ENCODE data around the gene C1QTNF3. TPM values are rescaled to one million over a fixed set of nuclear protein-coding genes. Genes with fewer than 3 reads are reported as not detected.
A peak's percentile ranks its signal among the peaks of the same experiment; 100 is the strongest.

Gene C1QTNF3
- total and polyA plus RNA-seq, 7 donors: 0.46 to 32.8 (median 13.3) TPM

- Histone ChIP-seq H3K4me1 (peaks cover 0 to 34% (median 19%) of the 10 kb centered on the region in 4 donors), H3K4me3 (no peak overlapping the region), H3K36me3 (no peaks in the 10 kb centered on the region), H3K27ac (peak overlapping the region in 2 of 4 donors; percentile 14 to 15), H3K27me3 (no peaks in the 10 kb centered on the region), H3K9me3 (no peaks in the 10 kb centered on the region)
- intact Hi-C loops (cut with DNase I): no loop called here
- DNase-seq: no peak
- 52 to 64% methylated on average over 5 of the region's 5 CpGs for WGBS, 2 donors
- TF ChIP-seq EP300 (IDR thresholded peaks at IDR 0.05) (no peak), POLR2AphosphoS5 (IDR thresholded peaks at IDR 0.05) (peak in 2 of 4 donors; percentile 14 to 21)
These were observed 67.2 kb downstream of the C1QTNF3 start for GRCh38 chr5:33975852-33976251.

- TF ChIP-seq POLR2AphosphoS5 (IDR thresholded peaks at IDR 0.05) (no peak), POLR2A (IDR thresholded peaks at IDR 0.05) (no peak), EP300 (IDR thresholded peaks at IDR 0.05) (no peak), CTCF (IDR thresholded peaks at IDR 0.05) (no peak)
- Histone ChIP-seq H3K4me1 (peaks cover 0 to 34% (median 19%) of the 10 kb centered on the region in 4 donors), H3K9me3 (no peaks in the 10 kb centered on the region), H3K27me3 (no peaks in the 10 kb centered on the region), H3K36me3 (no peaks in the 10 kb centered on the region), H3K4me3 (no peak overlapping the region), H3K27ac (no peak overlapping the region)
- intact Hi-C loops (cut with DNase I): no loop called here
- DNase-seq: no peak
- 64 to 83% methylated on average over 2 of the region's 2 CpGs for WGBS, 2 donors
These were observed 69.7 kb downstream of the C1QTNF3 start for GRCh38 chr5:33973271-33973670.

- Histone ChIP-seq H3K4me1 (peaks cover 0 to 8% (median 0%) of the 10 kb centered on the region in 4 donors), H3K27ac (no peak overlapping the region), H3K4me3 (no peak overlapping the region), H3K36me3 (no peaks in the 10 kb centered on the region), H3K27me3 (no peaks in the 10 kb centered on the region), H3K9me3 (no peaks in the 10 kb centered on the region)
- no peak for DNase-seq
- TF ChIP-seq POLR2AphosphoS5 (IDR thresholded peaks at IDR 0.05): no peak
- peak in 3 of 4 experiments; percentile 21 to 60 (median 45) for TF ChIP-seq CTCF (IDR thresholded peaks at IDR 0.05)
- TF ChIP-seq EP300 (IDR thresholded peaks at IDR 0.05): no peak
- intact Hi-C loops (cut with DNase I): no loop called here
- WGBS, 2 donors: 48 to 56% methylated on average over 10 of the region's 10 CpGs
These were observed 73.2 kb downstream of the C1QTNF3 start for GRCh38 chr5:33969572-33970452.

- 23 to 67% methylated on average over 3 of the region's 3 CpGs for WGBS, 2 donors
- intact Hi-C loops (cut with DNase I): no loop called here
- Histone ChIP-seq H3K27me3 (no peaks in the 10 kb centered on the region), H3K4me3 (no peak overlapping the region), H3K9me3 (no peaks in the 10 kb centered on the region), H3K4me1 (no peaks in the 10 kb centered on the region), H3K36me3 (no peaks in the 10 kb centered on the region), H3K27ac (no peak overlapping the region)
- no peak for DNase-seq
- TF ChIP-seq POLR2A (IDR thresholded peaks at IDR 0.05) (no peak), CTCF (IDR thresholded peaks at IDR 0.05) (no peak), POLR2AphosphoS5 (IDR thresholded peaks at IDR 0.05) (no peak), EP300 (IDR thresholded peaks at IDR 0.05) (no peak)
These were observed 74.6 kb downstream of the C1QTNF3 start for GRCh38 chr5:33968211-33969005.

Small RNA genes lying within 50 kb of the gene (small RNA-seq; reads per million reads assigned to genes)
- gene AC139783.1: 0 reads per million in 3 donors

Other genes with a start within 250 kb of the C1QTNF3 start
- 1 to 10 TPM; 1.8 to 5.4 (median 4.0) TPM for gene ADAMTS12, start 151.2 kb downstream of the C1QTNF3 start, total RNA-seq
- gene ADAMTS12, start 151.2 kb downstream of the C1QTNF3 start, polyA plus RNA-seq: 1 to 10 TPM in 1 of 3 donors, under 1 TPM in 1, not detected in 1; 0.42 to 1.2 TPM
- gene RXFP3, start 106.8 kb downstream of the C1QTNF3 start, total RNA-seq: not detected
- gene RXFP3, start 106.8 kb downstream of the C1QTNF3 start, polyA plus RNA-seq: not detected
- gene SLC45A2, start 58.5 kb downstream of the C1QTNF3 start, total RNA-seq: under 1 TPM in 1 of 4 donors, not detected in 3; 0.27 TPM
- gene SLC45A2, start 58.5 kb downstream of the C1QTNF3 start, polyA plus RNA-seq: under 1 TPM in 1 of 3 donors, not detected in 2; 0.03 TPM
- gene AMACR, start 35.2 kb downstream of the C1QTNF3 start, total RNA-seq: 10 to 100 TPM in 2 of 4 donors, 1 to 10 TPM in 2; 5.3 to 11.4 (median 9.3) TPM
- gene AMACR, start 35.2 kb downstream of the C1QTNF3 start, polyA plus RNA-seq: 100 to 1,000 TPM in 1 of 3 donors, 10 to 100 TPM in 2; 21.3 to 106 (median 43.8) TPM